GM21723 (cell line): ENCODE data around the gene SPRING1.
"Not testable (repeated sequence)": the region's sequence is repeated elsewhere in the genome, so short reads cannot be mapped to it uniquely, and the experiment has no call there.

Experiments
- ATAC-seq: cut with Tn5 transposase; IDR thresholded peaks from one replicate; pipeline ENCODE4 v1.9.1; 2021; ENCODE audit warnings: mild to moderate bottlenecking, moderate library complexity; ENCODE audit not compliant: unreplicated experiment

SPRING1 gene

DNA sequence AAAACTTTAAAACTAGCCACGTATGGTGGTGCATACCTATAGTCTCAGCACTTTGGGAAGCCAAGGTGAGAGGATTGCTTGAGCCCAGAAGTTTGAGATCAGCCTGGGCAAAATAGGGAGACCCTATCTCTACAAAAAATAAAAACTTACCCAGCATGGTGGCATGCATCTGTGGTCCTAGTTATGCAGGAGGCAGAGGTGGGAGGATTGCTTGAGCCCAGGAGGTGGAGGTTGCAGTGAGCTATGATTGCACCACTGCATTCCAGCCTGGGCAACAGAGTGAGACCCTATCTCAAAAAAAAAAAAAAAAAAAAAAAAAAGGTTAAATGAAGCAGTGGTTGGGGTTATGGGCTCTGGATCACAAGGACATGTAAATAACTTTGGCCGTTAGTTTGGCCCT, 4.9 kb upstream of the SPRING1 start:
- not testable (repeated sequence) for ATAC-seq

DNA sequence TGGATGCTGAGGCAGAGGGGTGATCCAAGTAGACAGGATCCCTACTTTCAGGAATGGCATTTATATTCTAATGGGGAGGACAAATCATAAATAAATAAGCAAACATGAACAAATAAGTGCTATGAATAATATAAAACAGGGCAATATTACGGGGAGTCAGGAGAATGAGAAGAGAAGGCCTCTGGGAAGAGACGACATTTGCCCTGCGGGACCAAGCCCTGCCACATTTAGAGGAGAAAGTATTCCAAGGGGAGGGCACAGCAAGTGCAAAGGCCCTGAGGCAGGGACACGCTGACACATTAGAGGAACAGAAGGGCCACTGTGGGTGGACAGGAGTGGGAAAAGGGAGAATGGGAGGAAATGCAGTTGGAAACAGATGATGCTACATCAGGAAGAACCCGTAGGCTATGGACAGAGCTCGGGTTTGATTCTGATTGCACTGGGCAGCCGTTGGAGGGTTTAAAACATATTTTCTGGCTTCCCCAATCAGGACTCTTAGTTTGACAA, 1.6 kb upstream of the SPRING1 start:
- no peak for ATAC-seq

DNA sequence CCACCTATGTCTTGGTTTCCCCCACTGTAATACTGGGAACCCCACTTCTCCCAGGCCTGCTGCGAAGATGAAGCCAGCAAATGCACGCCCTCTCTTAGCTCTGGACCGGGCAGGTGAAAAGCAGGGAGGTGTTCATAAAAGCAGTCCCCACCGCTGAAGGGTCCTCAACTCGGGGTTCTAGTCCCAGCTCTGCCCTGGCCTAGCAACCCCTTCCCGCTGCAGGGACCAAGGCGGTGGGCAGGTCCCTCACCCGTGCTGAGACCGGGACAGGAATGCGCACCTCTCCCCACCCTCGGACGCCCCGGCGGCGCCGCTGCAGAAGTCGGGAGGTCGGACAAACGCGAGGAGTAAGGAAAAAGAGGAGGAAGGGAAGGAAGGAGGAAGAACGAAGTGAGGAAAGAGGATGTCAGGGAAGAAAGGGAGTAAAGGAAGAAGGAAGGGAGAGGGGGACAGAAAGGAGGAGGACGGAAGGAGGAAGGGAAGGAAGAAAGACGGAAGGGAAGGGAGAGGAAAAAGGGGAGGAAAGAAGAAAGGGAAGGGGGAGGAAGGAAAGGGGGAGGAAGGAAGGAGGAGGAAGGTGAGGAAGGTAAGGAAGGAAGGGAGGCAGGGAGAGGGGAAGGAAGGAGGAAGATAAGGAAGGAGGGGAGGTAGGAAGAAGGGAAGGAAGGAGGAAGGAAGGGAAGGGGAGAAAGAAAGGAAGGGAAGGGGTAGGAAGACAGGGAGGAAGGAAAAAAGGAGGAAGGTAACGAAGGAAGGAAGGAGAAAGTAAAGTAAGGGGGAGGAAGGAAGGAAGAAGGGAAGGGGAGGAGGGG, 701 bp downstream of the SPRING1 start:
- ATAC-seq: no peak

GRCh38 chr12:116735951-116736599, 1.8 kb downstream of the SPRING1 start:
- ATAC-seq: no peak

DNA sequence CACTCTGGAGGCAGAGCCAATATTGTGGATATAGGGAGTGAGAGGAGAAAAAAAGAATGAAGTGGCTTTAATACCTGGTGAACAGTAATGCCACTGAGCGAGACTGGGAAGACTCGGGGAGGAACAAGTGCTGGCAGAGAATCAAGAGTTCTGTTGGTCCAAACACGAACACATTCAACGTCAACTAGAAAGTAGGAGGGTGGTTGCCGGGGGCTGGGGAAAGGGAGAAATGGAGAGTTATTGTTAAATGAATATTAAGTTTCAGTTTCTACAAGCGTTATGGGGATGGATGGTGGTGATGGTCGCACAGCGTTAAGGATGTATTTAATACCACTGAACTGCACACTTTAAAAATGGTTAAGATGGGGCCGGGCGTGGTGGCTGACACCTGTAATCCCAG, 2.8 kb downstream of the SPRING1 start:
- no peak for ATAC-seq

DNA sequence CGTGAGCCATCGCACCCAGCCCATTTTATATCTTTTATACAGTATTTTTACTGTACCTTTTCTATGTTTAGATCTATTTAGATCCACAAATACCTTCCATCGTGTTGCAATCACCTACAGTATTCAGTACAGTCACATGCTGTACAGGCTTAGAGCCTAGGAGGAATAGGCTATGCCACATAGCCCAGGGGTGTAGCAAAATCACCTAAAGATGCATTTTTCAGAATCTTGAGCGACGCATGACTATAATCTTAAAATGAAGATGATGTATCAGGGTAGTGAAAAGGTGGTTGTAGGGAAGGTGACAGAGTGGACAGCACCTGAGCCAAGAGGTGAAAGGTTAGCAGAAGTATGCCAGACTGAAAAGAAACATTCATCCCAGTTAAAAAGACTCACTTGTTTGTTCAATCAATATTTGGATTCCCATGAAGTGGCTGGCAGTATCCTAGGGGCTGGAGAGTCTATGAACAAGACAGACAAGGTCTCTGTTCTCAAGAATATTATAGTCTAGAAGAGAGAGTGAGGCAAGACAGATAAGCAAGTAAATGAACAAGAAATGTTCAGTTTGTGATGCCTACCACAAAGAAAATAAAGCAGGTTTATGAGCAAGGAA, 3.6 kb downstream of the SPRING1 start:
- no peak for ATAC-seq

DNA sequence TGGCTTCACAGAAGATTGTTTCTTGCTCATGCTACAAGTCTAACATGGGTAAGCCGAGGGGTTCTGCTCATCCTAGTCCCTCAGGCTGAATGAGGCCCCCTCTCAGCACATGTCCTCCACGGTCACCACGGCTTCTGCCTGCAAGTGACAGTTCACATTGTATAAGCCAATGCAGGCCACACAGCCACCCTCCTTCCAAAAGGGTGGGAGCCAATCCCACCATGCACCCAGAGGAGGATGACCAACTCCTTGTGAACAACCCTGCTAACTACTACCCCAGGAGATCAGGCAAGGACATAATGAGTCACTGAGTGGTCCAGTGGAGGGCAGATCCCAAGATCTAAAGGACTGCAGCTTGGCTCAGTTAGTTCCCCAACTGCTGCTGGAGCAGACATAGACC, 6.1 kb downstream of the SPRING1 start:
- no peak for ATAC-seq

- ATAC-seq: no peak
These were observed 10.0 kb downstream of the SPRING1 start for GRCh38 chr12:116727891-116728290.

DNA sequence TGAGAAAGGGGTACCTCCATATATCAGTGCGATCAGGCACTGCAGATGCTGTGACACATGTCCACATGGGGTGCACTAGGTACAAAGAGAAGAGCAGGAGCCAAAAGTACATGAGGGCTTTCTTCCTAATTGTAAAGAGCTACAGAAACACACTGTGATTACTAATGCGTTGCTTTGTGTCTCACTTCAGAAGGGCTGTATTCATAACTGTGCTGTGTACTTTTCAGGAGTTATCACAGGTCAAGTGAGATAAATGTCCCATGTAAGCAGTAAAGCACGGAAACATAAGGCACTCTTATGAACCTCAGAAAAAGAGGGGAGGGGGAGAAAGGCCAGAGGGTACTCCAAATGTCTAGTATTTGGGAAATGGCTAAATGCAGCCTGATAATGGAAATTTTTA, 10.6 kb downstream of the SPRING1 start:
- no peak for ATAC-seq

DNA sequence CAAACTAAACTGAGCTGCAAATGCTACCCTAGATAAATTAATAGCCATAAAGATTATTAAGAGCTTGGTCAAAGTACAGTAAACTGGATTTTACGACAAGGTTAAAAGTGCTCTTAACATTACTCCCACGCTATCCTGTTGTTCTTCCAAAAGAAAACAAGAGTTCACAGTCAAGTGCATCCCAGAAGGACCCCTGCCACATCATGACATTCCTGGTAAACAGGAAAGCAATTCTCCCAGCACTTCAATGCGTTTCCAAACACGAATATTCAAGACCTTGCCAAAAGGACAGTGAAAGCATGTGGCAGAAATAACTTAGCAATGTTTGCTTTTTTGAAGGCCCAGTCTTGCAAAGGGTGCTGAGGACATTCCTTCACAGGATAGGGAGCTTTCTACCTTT, 11.2 kb downstream of the SPRING1 start:
- no peak for ATAC-seq

- no peak for ATAC-seq
These were observed 15.6 kb downstream of the SPRING1 start for GRCh38 chr12:116722245-116722644.

DNA sequence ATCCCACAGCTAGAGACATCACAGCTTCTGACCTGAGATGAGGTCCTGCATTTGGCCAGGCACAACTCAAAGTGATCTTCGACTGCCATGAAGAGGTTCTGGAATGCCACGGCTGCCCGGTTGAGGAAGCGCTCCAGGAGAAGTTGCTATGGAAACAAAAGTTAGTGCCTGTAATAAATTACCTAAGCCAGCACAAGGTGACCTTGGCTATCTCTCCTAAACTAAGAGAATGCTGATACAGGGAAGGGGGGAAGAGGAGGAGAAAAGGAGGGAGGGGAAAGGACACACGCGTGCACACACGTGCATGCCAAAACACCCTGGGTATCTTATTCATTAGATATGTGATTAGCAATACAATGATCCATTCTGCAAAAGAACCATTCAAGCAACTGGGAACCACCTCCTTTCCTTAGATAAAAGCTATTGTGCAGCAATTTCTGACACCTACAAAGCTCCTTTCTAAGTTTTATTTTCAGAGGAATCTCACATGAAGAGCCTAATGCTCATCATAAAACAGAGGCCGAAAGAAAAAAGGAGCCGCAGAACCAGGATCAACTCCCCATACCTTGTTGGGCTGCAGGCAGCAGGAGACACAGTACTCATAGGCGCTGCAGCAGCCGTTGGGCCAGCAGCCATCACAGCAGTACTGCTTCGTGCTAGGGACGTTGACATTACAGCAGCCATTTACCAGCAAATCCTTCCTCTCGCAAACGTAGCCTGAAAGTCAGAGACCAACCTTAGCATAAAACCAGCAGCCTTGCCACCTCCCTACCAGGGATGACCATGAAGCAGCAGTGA, 17.9 kb downstream of the SPRING1 start:
- no peak for ATAC-seq

- no peak for ATAC-seq
These were observed 19.0 kb downstream of the SPRING1 start for GRCh38 chr12:116718655-116719454.

DNA sequence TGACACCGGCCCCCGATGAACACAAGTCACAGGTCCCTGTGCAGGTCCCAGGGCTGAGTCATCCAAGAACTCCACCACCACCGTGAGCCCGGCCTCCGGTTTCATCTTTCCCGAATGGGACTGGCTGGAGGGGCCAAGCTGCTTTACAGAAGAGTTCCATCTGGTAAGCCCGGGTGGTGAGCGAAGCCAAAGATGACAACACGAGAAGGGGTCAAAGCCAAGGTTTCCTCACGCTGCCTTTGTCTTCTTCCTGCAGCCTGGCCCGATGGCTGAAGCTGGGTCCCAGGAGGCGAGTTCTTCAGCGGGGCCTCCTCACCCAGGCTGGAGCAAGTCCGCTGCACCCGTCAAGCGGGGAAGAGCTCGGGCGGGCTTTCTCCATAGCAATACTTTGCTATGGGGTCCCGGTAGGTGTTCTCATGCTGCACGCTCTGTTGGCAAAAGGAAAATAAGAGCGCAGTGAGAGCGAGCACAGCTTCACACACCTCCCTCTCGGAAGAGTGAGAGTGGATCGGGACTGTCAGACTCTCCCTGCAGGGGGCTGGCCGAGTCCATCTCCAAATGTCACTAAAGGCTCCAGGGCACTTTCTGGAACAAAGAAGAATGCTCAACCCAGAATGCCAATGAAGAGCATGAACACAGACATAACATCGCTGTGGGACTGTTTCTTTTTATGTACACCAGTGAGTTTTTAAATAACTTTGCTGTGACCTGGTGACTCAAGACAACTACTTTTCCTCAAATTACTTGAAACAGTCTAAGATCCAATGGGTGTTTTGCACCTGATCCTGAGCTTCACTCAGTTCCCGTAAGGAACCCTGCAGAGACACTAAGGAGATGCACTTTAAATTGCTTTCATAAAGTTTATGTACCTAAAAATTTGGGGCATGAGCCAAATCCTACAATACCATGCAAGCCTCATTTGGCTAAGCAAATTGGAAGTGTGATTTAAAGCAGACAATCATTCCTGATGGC, 20.1 kb downstream of the SPRING1 start:
- no peak for ATAC-seq

- no peak for ATAC-seq
These were observed 23.7 kb downstream of the SPRING1 start for GRCh38 chr12:116714175-116714574.

- no peak for ATAC-seq
These were observed 24.3 kb downstream of the SPRING1 start for GRCh38 chr12:116713527-116713926.

DNA sequence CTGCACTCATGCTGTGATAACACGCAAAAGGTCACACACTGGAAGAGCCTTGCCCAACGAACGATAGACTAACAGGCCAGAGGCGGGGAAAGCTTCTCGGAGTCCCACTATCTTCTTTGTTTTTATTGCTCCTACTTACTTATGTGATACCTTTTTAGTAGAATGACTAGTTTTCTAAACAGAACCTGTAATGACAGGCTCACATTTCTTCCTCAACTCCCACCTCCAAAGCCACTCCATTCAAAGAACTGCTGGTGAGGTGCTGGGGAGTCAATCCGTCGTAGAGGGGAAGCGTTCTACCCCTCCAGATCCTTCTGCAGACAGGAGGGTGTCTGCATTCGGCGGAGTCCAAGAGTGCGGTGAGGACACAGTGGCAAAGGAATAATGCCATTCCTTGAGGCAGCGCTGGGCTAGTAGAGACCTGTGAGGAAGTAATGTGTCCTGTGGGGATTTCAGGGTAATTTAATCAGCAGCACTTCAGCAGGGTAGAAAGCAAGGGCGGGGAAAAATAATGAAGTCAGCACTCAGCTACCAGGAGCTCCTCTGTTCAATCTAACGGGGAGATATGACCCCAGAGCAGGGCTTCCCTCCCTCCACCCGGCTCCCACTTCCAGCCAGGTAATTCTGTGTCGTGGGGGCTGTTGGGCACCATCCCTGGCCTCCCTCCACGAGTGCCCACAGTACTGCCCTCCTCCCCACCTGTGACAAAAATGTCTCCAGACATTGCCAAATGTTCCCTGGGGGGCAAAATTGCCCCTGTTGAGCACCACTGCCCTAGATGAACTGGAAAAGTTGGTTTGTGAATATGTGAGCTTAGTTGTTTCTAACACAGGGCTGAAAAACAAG, 25.2 kb downstream of the SPRING1 start:
- no peak for ATAC-seq
